Measurements from ENCODE around the gene FITM2.

- TF ChIP-seq CTCF (tag by site-specific recombination; IDR thresholded peaks at IDR 0.05) (no peak), ZNF561 (tag by site-specific recombination; IDR thresholded peaks at IDR 0.05; ENCODE audit: borderline replicate concordance) (no peak), PRDM10 (tag by site-specific recombination; IDR thresholded peaks at IDR 0.05) (no peak), YY1 (tag by site-specific recombination; IDR thresholded peaks at IDR 0.05) (no peak), ZNF37A (tag by site-specific recombination; IDR thresholded peaks at IDR 0.05) (no peak), GLIS1 (tag by site-specific recombination; IDR thresholded peaks at IDR 0.05) (no peak), ZBTB26 (tag by site-specific recombination; optimal IDR thresholded peaks at IDR 0.05) (no peak), TSHZ1 (tag by site-specific recombination; IDR thresholded peaks at IDR 0.05; ENCODE audit: borderline replicate concordance) (no peak), ZNF146 (tag by site-specific recombination; IDR thresholded peaks at IDR 0.05) (no peak), ZNF174 (tag by site-specific recombination; IDR thresholded peaks at IDR 0.05) (no peak)
Observed at GRCh38 chr20:44274303-44275017, 36.5 kb downstream of the FITM2 start.
